Activated CD4-positive, alpha-beta T cell treated with anti-CD3 and anti-CD28 coated beads, Interleukin-2, amount 50 U/mL, for 1 hour (primary cell): Measurements from ENCODE around the gene SYNGR2.
A peak's percentile ranks its signal among the peaks of the same experiment; 100 is the strongest.
"Not testable (repeated sequence)": the region's sequence is repeated elsewhere in the genome, so short reads cannot be mapped to it uniquely, and the experiment has no call there.

Source experiments
- DNase-seq: peaks from one replicate; pipeline ENCODE4 v3.0.0-alpha.2; 2020

The SYNGR2 gene

DNA sequence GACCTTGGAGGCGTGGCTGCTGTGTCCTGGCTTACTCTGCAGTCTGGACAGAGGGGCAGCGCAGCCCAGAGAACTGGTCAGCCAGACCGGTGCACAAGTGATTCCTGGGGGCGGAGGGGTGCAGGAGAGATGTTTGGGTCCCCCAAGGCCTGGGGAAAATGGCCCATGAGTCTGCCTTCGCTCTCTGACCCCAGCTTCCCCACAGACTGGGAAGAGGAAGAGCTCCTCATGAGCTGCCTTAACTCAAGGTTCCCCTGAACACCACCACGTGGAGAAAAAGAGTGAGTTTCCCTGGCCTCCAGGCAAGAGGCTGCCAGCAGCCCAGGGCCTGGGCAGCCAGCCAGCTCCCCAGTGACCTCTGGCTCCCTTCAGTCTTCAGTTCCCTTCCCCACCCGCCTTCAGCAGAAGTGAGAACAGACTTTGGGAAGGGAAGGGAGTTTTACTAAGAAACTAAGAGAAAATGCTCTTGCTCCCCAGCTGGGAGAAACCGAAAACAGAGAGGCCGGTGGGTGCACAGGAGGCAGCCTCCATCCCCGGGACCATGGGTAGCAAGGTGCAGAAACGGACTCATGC, 24.1 kb upstream of the SYNGR2 start:
- no peak for DNase-seq

DNA sequence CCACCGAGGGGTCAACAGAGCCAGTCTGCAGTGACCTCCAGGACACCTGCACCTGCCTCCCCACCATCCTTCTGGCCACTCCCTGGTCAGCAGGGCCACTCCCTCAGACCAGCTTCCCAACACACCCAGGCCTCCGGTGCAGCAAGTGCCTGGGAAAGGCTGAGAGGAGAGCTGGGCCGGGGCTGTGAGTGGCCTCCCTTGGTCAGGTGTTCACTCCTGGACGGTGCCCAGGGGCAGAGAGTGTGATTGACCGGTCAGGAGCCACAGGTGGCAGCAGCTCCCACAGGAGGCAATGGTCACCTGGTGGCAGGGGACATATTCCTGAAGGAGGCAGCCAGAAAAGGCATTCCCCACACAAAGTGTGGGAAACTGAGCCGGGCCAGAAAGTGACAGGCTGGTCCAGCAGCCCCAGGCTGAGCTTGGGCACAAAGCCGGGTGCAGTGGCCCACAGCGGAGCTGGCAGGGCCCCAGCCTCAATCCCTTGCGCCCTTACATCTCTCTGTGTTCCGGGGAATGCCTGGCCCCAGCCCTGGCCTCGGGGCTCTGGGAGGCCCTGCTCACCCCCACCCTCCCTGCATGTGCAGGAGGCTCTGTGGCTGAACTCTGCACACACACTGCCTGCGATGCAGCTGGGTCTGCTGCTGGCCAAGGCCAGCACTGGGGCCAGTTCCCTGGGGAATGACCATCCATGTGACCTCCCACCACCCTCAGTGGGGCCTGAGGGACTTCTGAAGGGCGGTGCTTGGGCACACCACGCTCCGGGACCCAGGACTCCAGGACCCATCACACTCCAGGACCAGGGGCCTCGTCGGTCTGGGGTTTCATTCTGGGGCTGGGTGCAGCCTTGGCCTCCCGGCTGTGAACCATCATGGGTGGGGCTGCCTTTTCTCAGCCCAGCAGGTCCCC, 23.4 kb upstream of the SYNGR2 start:
- DNase-seq, result no peak

GRCh38 chr17:78146471-78146869, 21.9 kb upstream of the SYNGR2 start:
- DNase-seq, result no peak

DNA sequence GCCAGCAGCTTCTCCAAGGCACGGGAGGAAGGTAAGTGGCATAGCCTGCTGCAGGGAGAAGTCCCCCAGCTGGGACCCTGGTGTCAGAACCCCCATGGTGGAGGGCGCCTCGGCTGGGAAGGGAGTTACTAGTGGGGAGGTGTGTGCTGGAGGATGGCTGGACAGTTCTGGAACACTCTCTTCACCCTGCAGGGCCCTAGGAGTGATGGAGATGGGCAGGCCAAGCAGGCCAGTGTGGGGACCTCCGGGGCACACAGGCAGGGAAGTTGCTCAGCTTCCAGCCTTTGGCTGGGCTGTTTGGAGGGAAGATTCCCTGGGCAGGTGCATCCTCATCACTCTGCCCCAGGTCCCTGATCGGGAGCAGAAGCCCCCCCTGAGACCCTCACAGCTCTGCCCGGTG, 21.5 kb upstream of the SYNGR2 start:
- no peak for DNase-seq

GRCh38 chr17:78147315-78147998, 20.9 kb upstream of the SYNGR2 start:
- no peak for DNase-seq

DNA sequence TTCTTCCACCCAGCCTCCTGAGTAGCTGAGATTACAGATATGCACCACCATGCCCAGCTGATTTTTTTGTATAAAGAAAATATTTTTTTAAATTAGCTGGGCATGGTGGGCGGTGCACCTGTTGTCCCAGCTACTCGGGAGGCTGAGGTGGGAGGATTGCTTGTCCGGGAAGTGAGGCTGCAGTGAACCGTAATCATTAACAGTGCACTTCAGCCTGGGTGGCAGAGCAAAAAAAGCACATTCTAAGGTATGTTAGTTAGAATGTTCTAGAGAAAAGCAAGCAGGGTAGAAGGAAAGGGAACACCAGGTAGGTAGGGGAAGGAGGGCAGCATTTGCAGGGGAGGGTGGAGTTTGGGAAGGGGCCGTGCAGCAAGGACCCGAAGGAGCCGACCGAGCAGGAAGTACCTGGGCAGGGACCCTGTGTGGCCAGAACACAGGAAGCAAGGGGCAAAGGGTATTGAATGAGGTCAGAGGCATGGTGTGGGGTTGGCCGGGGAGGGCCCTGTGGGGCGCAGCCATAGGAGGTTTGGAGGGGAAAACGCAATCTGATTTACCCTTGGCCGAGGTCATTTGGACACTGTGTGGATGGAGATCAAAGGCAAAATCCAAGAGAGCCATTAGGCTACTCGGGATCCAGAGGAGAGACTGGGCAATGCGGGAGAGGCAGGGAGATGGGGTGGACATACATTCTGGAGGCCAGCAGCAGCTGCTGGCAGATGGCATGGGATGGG, 19.9 kb upstream of the SYNGR2 start:
- no peak for DNase-seq

GRCh38 chr17:78151514-78152008, 16.8 kb upstream of the SYNGR2 start:
- DNase-seq, result no peak

GRCh38 chr17:78154903-78155811, 13.2 kb upstream of the SYNGR2 start:
- DNase-seq, result no peak

DNA sequence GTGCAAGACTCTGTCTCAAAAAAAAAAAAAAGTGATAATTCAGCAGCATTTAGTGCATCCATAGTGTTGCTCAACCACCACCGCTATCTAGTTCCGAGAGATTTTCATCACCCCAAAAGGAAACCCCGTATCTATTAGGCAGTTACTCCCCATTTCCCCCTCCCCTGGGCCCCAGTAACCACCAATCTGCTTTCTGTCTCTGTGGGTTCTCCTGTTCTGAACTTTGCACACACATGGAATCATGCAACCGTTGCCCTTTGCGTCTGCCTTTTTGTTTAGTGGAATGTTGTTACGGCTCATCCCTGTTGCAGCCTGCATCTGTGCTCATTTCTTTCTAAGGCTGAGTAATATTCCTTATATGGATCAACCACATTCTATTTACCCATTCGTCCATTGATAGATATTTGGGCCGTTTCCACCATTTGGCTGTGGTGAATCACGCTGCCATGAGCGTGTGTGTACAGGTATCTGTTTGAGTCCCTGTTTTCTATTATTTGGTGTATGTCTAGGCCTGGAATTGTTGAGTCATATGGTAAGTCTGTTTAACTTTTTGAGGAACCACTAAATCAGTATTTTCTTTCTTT, 8.7 kb upstream of the SYNGR2 start:
- DNase-seq, result no peak

DNA sequence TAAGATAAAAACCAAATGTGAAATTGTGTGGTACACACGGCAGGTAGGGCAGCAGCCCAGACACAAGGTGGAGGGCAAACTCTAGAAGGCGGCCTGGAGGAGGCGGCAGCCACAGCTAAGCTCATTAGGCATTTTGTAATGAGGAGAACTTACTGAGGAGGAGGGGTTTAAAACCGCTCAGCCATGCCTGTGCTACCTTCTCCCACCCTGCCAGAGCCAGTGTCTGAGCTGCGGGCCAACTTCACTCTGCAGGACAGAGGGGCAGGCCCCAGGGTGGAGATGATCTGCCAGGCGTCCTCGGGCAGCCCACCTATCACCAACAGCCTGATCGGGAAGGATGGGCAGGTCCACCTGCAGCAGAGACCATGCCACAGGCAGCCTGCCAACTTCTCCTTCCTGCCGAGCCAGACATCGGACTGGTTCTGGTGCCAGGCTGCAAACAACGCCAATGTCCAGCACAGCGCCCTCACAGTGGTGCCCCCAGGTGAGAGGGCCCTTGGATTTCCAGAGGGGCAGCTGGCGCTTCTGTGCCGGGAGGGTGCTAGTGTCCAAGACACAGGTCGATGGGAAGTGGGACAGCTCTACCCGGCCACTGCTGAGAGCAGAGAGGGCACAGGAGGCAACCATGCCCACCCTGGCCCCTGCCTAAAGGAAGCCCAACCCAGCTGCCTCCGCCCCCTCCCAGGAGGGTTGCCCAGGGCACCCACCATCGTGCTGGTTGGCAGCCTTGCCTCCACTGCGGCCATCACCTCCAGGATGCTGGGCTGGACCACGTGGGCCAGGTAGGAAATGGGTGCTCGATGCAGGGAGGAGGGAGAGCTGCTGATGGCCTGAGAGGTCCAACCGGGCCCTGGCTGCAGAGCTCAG, 4.3 kb upstream of the SYNGR2 start:
- no peak for DNase-seq

GRCh38 chr17:78164748-78165607, 3.4 kb upstream of the SYNGR2 start:
- DNase-seq, result no peak

DNA sequence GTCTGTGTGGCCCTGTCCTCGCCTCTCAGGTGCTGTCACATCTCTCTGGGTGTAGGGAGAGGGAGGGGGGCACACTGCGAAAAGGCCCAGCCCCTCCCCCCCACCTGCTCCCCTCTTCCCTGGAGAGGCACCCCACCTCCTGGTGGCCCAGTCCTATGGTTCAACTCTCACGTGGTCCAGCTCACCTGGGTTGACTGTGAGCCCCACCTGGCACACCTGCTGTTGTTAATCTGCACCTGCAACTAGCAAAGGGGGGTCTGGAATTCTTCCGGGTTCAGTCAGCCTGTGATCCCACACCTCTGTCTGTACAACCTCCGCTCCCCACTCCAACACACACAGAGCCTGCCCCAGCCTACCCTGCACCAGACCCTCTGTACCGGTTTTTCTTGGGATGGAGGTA, 2.0 kb upstream of the SYNGR2 start:
- no peak for DNase-seq

DNA sequence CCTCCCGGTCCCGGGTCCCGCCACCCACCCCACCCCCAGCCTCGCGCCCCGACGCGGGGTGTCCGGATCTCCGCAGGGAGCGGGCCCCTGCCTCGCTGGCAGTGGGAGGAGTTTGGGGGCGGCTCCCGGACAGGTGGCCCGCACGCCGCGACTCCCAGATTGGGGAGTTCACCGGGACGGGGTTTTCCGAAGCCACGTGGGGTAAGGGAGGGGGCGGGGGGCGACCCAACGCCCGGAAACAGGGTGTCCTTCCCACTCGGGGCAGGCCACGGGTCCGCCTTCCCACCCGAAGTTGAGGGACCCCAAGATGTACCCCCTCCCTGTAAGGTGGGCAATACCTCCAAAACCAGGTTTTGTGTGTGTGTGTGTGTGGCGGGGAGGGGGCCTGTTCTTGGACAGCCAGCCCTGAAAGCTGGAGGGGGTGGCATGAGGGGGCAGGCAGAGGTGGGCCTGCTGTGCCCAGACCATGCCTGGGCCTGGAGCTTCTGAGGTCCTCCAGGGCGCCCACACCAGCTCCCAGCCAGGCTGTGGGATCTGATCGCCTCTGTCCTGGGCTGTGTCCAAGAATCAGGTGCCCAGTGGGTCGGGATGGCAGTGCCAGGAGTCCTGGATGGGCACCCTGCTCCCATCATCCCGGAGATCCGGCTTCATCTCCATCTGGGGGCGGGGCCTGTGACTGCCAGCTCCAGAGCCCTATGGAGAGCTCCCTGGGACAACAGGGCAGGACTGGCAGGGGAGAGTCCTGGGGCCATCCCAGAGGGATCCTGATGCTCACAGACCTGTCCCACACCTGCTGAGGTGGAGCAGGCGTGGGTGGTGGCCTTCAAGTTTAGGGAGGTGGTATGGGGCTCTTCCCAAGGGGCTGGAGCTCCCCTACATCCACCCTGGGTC, 767 bp downstream of the SYNGR2 start:
- peak; percentile 43 for DNase-seq

- no peak for DNase-seq
These were observed 2.6 kb downstream of the SYNGR2 start for GRCh38 chr17:78170692-78171590.

DNA sequence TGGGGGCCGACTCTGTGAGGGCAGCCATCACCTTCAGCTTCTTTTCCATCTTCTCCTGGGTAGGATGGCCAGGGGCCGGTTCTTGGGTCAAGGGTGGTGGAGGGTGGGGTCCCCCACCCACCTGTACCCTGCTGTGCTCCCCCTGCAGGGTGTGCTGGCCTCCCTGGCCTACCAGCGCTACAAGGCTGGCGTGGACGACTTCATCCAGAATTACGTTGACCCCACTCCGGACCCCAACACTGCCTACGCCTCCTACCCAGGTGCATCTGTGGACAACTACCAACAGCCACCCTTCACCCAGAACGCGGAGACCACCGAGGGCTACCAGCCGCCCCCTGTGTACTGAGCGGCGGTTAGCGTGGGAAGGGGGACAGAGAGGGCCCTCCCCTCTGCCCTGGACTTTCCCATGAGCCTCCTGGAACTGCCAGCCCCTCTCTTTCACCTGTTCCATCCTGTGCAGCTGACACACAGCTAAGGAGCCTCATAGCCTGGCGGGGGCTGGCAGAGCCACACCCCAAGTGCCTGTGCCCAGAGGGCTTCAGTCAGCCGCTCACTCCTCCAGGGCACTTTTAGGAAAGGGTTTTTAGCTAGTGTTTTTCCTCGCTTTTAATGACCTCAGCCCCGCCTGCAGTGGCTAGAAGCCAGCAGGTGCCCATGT, 3.3 kb downstream of the SYNGR2 start:
- not testable (repeated sequence) for DNase-seq

- no peak for DNase-seq
These were observed 4.1 kb downstream of the SYNGR2 start for GRCh38 chr17:78172249-78173051.
